DOHH2 (cell line): ENCODE results near the gene KIT.
A peak's percentile ranks its signal among the peaks of the same experiment; 100 is the strongest.

ENCODE experiments used
- H3F3A ChIP-seq: fragments of 200-600 bp; sonication (generic), shearing (Covaris generic); 2 replicates; pipeline ENCODE4 v1.6.0; 2016; ENCODE audit warnings: antibody characterized with exemption, mild to moderate bottlenecking; ENCODE audit not compliant: control insufficient read depth, insufficient read depth
- H3K27ac ChIP-seq: fragments of 200-600 bp; sonication (generic); 2 replicates; pipeline ENCODE4 v1.5.1; 2014; ENCODE audit warnings: low read depth, mild to moderate bottlenecking, low read length, moderate library complexity
- H3K27me3 ChIP-seq: fragments of 200-600 bp; sonication (generic); 2 replicates; pipeline ENCODE4 v1.6.1; 2014; ENCODE audit warnings: mild to moderate bottlenecking, low read length, mixed read lengths; ENCODE audit not compliant: control insufficient read depth
- H3K36me3 ChIP-seq: fragments of 200-600 bp; sonication (generic); 2 replicates; pipeline ENCODE4 v1.6.1; 2014; ENCODE audit warnings: mild to moderate bottlenecking, low read length, moderate library complexity, mixed read lengths; ENCODE audit not compliant: control insufficient read depth
- H3K4me1 ChIP-seq: fragments of 200-600 bp; sonication (generic); 2 replicates; pipeline ENCODE4 v1.6.1; 2014; ENCODE audit warnings: mild to moderate bottlenecking, low read length, mixed read lengths; ENCODE audit not compliant: control insufficient read depth
- H3K4me2 ChIP-seq: fragments of 200-600 bp; sonication (generic); 2 replicates; pipeline ENCODE4 v1.6.0; 2014; ENCODE audit warnings: mild to moderate bottlenecking, low read length, moderate library complexity
- H3K4me3 ChIP-seq: fragments of 200-600 bp; sonication (generic); 2 replicates; pipeline ENCODE4 v1.5.1; 2014; ENCODE audit warnings: mild to moderate bottlenecking, low read length, mixed read lengths
- H3K79me2 ChIP-seq: fragments of 200-600 bp; sonication (generic); 2 replicates; pipeline ENCODE4 v1.6.1; 2014; ENCODE audit warnings: mild to moderate bottlenecking, low read length, mixed read lengths; ENCODE audit not compliant: control insufficient read depth
- H3K9me2 ChIP-seq: fragments of 200-600 bp; sonication (generic); replicated peaks from 2 replicates; pipeline ENCODE4 v1.6.1; 2014; ENCODE audit warnings: mild to moderate bottlenecking, low read length, mixed read lengths; ENCODE audit not compliant: control insufficient read depth
- H3K9me3 ChIP-seq: fragments of 200-600 bp; sonication (generic); 2 replicates; pipeline ENCODE4 v1.6.1; 2014; ENCODE audit warnings: antibody characterized with exemption, low read length, mixed read lengths; ENCODE audit not compliant: control insufficient read depth, insufficient read depth
- H4K20me1 ChIP-seq: fragments of 200-600 bp; sonication (generic); 2 replicates; pipeline ENCODE4 v1.6.0; 2014; ENCODE audit warnings: low read depth, mild to moderate bottlenecking, antibody characterized with exemption, low read length, moderate library complexity; ENCODE audit not compliant: control insufficient read depth, insufficient read depth
- EZH2phosphoT487 ChIP-seq: fragments of 200-600 bp; sonication (generic); IDR thresholded peaks from 2 replicates; pipeline ENCODE4 v1.6.1; 2017; ENCODE audit warnings: borderline replicate concordance, mild to moderate bottlenecking, antibody characterized with exemption, low read length, moderate library complexity, mixed read lengths
- TF ChIP-seq, protein P1 (sequence below): fragments of 200-600 bp; sonication (generic); IDR thresholded peaks from one replicate; pipeline ENCODE4 v1.5.1; 2014; ENCODE audit warnings: antibody characterized with exemption, mild to moderate bottlenecking, low read depth, low read length; ENCODE audit not compliant: poor library complexity, severe bottlenecking

KIT gene

DNA sequence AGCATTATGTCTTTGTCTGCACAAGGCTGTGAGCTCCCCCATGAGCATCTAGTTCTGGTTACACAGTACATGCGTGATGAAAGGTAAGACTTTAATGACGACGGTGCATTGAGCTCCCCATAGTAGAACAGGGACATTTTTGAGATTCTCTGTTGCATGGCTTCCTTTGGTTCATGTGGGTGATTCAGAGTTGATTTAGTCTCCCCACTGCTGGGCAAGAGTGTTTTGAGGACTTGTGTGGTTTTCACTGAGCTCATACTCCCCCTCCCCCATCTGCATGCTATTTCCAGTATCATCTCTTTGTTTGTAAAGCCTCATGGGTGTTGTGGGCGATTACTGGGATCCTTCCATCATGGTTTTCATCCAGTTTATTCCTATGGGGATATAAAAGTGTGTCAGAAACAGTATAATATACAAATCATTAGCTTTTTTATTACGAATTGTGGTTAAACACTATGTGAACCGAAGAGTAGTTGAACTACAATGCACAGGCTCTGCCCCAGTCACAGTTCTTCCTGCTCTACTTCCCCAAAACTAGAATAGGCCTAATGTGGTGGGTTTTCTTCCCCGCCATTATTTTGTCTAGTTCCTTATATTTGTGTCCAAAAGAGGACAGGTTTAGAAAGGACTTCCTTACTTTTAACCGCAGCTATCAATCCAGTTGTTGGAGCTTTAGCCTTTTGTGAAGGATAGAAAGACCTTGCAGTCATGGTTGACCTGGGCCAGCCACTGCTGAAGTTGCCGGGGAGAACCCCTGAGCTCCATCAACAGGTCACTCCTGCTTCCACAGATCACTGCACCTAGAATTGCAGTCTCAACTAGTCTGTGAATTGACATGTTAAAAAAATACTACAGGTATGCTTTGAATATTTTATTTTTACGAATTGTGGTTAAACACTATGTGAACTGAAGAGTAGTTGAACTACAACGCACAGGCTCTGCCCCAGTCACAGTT lies 30.4 kb downstream of the KIT start:
- H3K4me3 ChIP-seq: peak overlapping the region; percentile 39
- no peaks in the 10 kb centered on the region for H3K27me3 ChIP-seq
- H3K9me2 ChIP-seq: no peaks in the 10 kb centered on the region
- no peaks in the 10 kb centered on the region for H3K36me3 ChIP-seq
- H3K4me2 ChIP-seq: peak overlapping the region; percentile 44
- H3K9me3 ChIP-seq: no peaks in the 10 kb centered on the region
- H3F3A ChIP-seq: peaks cover 17% of the 10 kb centered on the region
- no peaks in the 10 kb centered on the region for H3K79me2 ChIP-seq
- TF ChIP-seq EZH2phosphoT487: no peak
- TF ChIP-seq, protein P1, sequence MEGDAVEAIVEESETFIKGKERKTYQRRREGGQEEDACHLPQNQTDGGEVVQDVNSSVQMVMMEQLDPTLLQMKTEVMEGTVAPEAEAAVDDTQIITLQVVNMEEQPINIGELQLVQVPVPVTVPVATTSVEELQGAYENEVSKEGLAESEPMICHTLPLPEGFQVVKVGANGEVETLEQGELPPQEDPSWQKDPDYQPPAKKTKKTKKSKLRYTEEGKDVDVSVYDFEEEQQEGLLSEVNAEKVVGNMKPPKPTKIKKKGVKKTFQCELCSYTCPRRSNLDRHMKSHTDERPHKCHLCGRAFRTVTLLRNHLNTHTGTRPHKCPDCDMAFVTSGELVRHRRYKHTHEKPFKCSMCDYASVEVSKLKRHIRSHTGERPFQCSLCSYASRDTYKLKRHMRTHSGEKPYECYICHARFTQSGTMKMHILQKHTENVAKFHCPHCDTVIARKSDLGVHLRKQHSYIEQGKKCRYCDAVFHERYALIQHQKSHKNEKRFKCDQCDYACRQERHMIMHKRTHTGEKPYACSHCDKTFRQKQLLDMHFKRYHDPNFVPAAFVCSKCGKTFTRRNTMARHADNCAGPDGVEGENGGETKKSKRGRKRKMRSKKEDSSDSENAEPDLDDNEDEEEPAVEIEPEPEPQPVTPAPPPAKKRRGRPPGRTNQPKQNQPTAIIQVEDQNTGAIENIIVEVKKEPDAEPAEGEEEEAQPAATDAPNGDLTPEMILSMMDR: no peak
- H3K4me1 ChIP-seq: peaks cover 43% of the 10 kb centered on the region
- peak overlapping the region; percentile 79 for H3K27ac ChIP-seq
- H4K20me1 ChIP-seq: no peaks in the 10 kb centered on the region

DNA sequence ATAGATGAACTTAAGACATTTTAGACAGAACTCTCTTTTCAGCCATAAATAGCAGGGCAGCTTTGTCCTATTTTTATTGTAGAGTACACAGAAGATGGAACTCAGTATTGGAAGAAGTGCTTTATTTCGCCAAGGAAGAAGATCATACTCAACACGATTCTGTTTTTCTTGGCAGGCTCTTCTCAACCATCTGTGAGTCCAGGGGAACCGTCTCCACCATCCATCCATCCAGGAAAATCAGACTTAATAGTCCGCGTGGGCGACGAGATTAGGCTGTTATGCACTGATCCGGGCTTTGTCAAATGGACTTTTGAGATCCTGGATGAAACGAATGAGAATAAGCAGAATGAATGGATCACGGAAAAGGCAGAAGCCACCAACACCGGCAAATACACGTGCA lies 37.6 kb downstream of the KIT start:
- Histone ChIP-seq H4K20me1 (no peaks in the 10 kb centered on the region), H3K4me2 (no peak overlapping the region), H3K79me2 (no peaks in the 10 kb centered on the region), H3K27ac (no peak overlapping the region), H3K9me2 (no peaks in the 10 kb centered on the region), H3K4me1 (no peaks in the 10 kb centered on the region), H3K27me3 (no peaks in the 10 kb centered on the region), H3K4me3 (no peak overlapping the region), H3F3A (no peaks in the 10 kb centered on the region), H3K9me3 (no peaks in the 10 kb centered on the region), H3K36me3 (no peaks in the 10 kb centered on the region)
- TF ChIP-seq, protein P1: no peak
- no peak for TF ChIP-seq EZH2phosphoT487

- Histone ChIP-seq H3K9me2 (no peaks in the 10 kb centered on the region), H3K4me2 (no peak overlapping the region), H3K27me3 (no peaks in the 10 kb centered on the region), H3K79me2 (no peaks in the 10 kb centered on the region), H3K27ac (no peak overlapping the region), H3K4me1 (no peaks in the 10 kb centered on the region), H4K20me1 (no peaks in the 10 kb centered on the region), H3K4me3 (no peak overlapping the region), H3K9me3 (no peaks in the 10 kb centered on the region), H3F3A (no peaks in the 10 kb centered on the region), H3K36me3 (no peaks in the 10 kb centered on the region)
- TF ChIP-seq EZH2phosphoT487: no peak
- TF ChIP-seq, protein P1: no peak
These were observed 38.0 kb downstream of the KIT start for GRCh38 chr4:54695788-54696187.
